ENCODE data around the gene SF1. TPM values are rescaled to one million over a fixed set of nuclear protein-coding genes. Genes with fewer than 3 reads are reported as not detected.

The SF1 gene
- total RNA-seq, 1 donor from 2014 or later = 687 TPM

- TF ChIP-seq CTCF (IDR thresholded peaks at IDR 0.05) = no peak
- POLR2A ChIA-PET = interaction anchor here (1.8 kb wide), 1 partner anchor 22 kb away, joined by 5 read pairs; no protein-coding TSS in a partner anchor
- CTCF ChIA-PET = interaction anchor here (1.5 kb wide), 1 partner anchor 32 kb away, joined by 6 read pairs; no protein-coding TSS in a partner anchor
- H3K4me3 Mint-ChIP-seq = no peak overlapping the region
- ATAC-seq (ENCODE audit: low read depth) (no peak), DNase-seq (no peak)
- no peaks in the 10 kb centered on the region for H3K9me3 Mint-ChIP-seq
- H3K4me1 Mint-ChIP-seq = peaks cover 20% of the 10 kb centered on the region
- H3K27me3 Mint-ChIP-seq = peaks cover 51% of the 10 kb centered on the region
- intact Hi-C loops (cut with micrococcal nuclease) = no loop called here
- no peak overlapping the region for H3K27ac Mint-ChIP-seq
- no peaks in the 10 kb centered on the region for H3K36me3 Mint-ChIP-seq (ENCODE audit: low read depth)
Measured at GRCh38 chr11:64720640-64721358, 57.5 kb downstream of the SF1 start.

GRCh38 chr11:64720167-64720566, 58.2 kb downstream of the SF1 start:
- H3K4me3 Mint-ChIP-seq = no peak overlapping the region
- intact Hi-C loops (cut with micrococcal nuclease) = no loop called here

GRCh38 chr11:64719406-64719805, 58.9 kb downstream of the SF1 start:
- DNase-seq = no peak
- TF ChIP-seq CTCF (IDR thresholded peaks at IDR 0.05) = no peak
- no peaks in the 10 kb centered on the region for H3K9me3 Mint-ChIP-seq
- no peak for ATAC-seq (ENCODE audit: low read depth)
- H3K4me1 Mint-ChIP-seq = peaks cover 17% of the 10 kb centered on the region
- intact Hi-C loops (cut with micrococcal nuclease) = no loop called here
- peaks cover 62% of the 10 kb centered on the region for H3K27me3 Mint-ChIP-seq
- H3K4me3 Mint-ChIP-seq = no peak overlapping the region
- no peak overlapping the region for H3K27ac Mint-ChIP-seq
- ChIA-PET POLR2A (interaction anchor here (0.5 to 0.8 kb wide), 2 partner anchors 15 to 23 kb away, joined by 3 to 4 read pairs; no protein-coding TSS in a partner anchor), CTCF (interaction anchor here (1.5 to 1.7 kb wide), 2 partner anchors 15 to 31 kb away, joined by 4 to 6 read pairs; no protein-coding TSS in a partner anchor)
- no peaks in the 10 kb centered on the region for H3K36me3 Mint-ChIP-seq (ENCODE audit: low read depth)

More at GRCh38 chr11:64720167-64720566, 58.2 kb downstream of the SF1 start:
- ATAC-seq (ENCODE audit: low read depth) (no peak), DNase-seq (no peak)
- ChIA-PET CTCF (interaction anchor here (1.5 kb wide), 1 partner anchor 32 kb away, joined by 6 read pairs; no protein-coding TSS in a partner anchor), POLR2A (interaction anchor here (1.8 kb wide), 1 partner anchor 23 kb away, joined by 5 read pairs; no protein-coding TSS in a partner anchor)
- peaks cover 17% of the 10 kb centered on the region for H3K4me1 Mint-ChIP-seq
- H3K36me3 Mint-ChIP-seq (ENCODE audit: low read depth) = no peaks in the 10 kb centered on the region
- no peak for TF ChIP-seq CTCF (IDR thresholded peaks at IDR 0.05)
- H3K9me3 Mint-ChIP-seq = no peaks in the 10 kb centered on the region
- no peak overlapping the region for H3K27ac Mint-ChIP-seq
- peaks cover 54% of the 10 kb centered on the region for H3K27me3 Mint-ChIP-seq

GRCh38 chr11:64718780-64719124, 59.6 kb downstream of the SF1 start:
- no peaks in the 10 kb centered on the region for H3K36me3 Mint-ChIP-seq (ENCODE audit: low read depth)
- peaks cover 15% of the 10 kb centered on the region for H3K4me1 Mint-ChIP-seq
- DNase-seq (no peak), ATAC-seq (ENCODE audit: low read depth) (no peak)
- H3K9me3 Mint-ChIP-seq = no peaks in the 10 kb centered on the region
- ChIA-PET CTCF (interaction anchor here (1.7 kb wide), 1 partner anchor 14 kb away, joined by 4 read pairs; no protein-coding TSS in a partner anchor), POLR2A (interaction anchor here (0.8 kb wide), 1 partner anchor 24 kb away, joined by 3 read pairs; no protein-coding TSS in a partner anchor)
- TF ChIP-seq CTCF (IDR thresholded peaks at IDR 0.05) = no peak
- peaks cover 68% of the 10 kb centered on the region for H3K27me3 Mint-ChIP-seq
- H3K27ac Mint-ChIP-seq = no peak overlapping the region
- intact Hi-C loops (cut with micrococcal nuclease) = no loop called here
- H3K4me3 Mint-ChIP-seq = no peak overlapping the region

GRCh38 chr11:64718084-64718779, 60.1 kb downstream of the SF1 start:
- Mint-ChIP-seq H3K4me3 (no peak overlapping the region), H3K36me3 (ENCODE audit: low read depth) (no peaks in the 10 kb centered on the region), H3K9me3 (no peaks in the 10 kb centered on the region), H3K27ac (no peak overlapping the region), H3K4me1 (peaks cover 13% of the 10 kb centered on the region), H3K27me3 (peaks cover 69% of the 10 kb centered on the region)
- intact Hi-C loops (cut with micrococcal nuclease) = no loop called here
- TF ChIP-seq CTCF (IDR thresholded peaks at IDR 0.05) = no peak
- ChIA-PET POLR2A (no interaction called here), CTCF (interaction anchor here (1.7 kb wide), 1 partner anchor 14 kb away, joined by 4 read pairs; no protein-coding TSS in a partner anchor)
- ATAC-seq (ENCODE audit: low read depth) (no peak), DNase-seq (no peak)

Measured in activated B cell treated with CpG ODN at 0.5 μM for 24 hours (primary cell).